ENCODE results near the gene NKPD1. TPM values are rescaled to one million over a fixed set of nuclear protein-coding genes. Genes with fewer than 3 reads are reported as not detected.

Gene NKPD1
- total RNA-seq, 4 donors from 2014 or later, result 0.21 TPM; not detected in 3

- TF ChIP-seq CTCF (IDR thresholded peaks at IDR 0.05) (peak in 2 of 4 experiments; percentile 38 to 66), POLR2A (IDR thresholded peaks at IDR 0.05) (no peak)
- Histone ChIP-seq H3K27me3 (no peaks in the 10 kb centered on the region), H3K36me3 (no peaks in the 10 kb centered on the region), H3K27ac (no peak overlapping the region), H3K4me3 (no peak overlapping the region), H3K9me3 (no peaks in the 10 kb centered on the region), H3K4me1 (no peaks in the 10 kb centered on the region)
- DNase-seq, result peak in 1 of 2 donors; percentile 30
- intact Hi-C loops (cut with DNase I; ENCODE audit: low total_unique reads), result no loop called here
These were observed 39.8 kb upstream of the NKPD1 start for GRCh38 chr19:45200568-45200967.

GRCh38 chr19:45195764-45196163 lies 35.0 kb upstream of the NKPD1 start:
- Histone ChIP-seq H3K27me3 (no peaks in the 10 kb centered on the region), H3K36me3 (no peaks in the 10 kb centered on the region), H3K27ac (no peak overlapping the region), H3K9me3 (no peaks in the 10 kb centered on the region), H3K4me3 (no peak overlapping the region), H3K4me1 (no peaks in the 10 kb centered on the region)
- no peak for DNase-seq
- no peak for TF ChIP-seq CTCF (IDR thresholded peaks at IDR 0.05)
- no peak for TF ChIP-seq POLR2A (IDR thresholded peaks at IDR 0.05)
- intact Hi-C loops (cut with DNase I; ENCODE audit: low total_unique reads), result no loop called here

GRCh38 chr19:45191375-45191774 lies 30.6 kb upstream of the NKPD1 start:
- no peak overlapping the region for H3K27ac ChIP-seq

GRCh38 chr19:45189971-45190370 lies 29.2 kb upstream of the NKPD1 start:
- Histone ChIP-seq H3K36me3 (no peaks in the 10 kb centered on the region), H3K27ac (no peak overlapping the region), H3K27me3 (no peaks in the 10 kb centered on the region), H3K4me3 (no peak overlapping the region), H3K4me1 (no peaks in the 10 kb centered on the region), H3K9me3 (no peaks in the 10 kb centered on the region)
- no peak for TF ChIP-seq CTCF (IDR thresholded peaks at IDR 0.05)
- no peak for TF ChIP-seq POLR2A (IDR thresholded peaks at IDR 0.05)
- DNase-seq, result no peak
- intact Hi-C loops (cut with DNase I; ENCODE audit: low total_unique reads), result no loop called here

More at GRCh38 chr19:45191375-45191774, 30.6 kb upstream of the NKPD1 start:
- Histone ChIP-seq H3K9me3 (no peaks in the 10 kb centered on the region), H3K4me1 (no peaks in the 10 kb centered on the region), H3K27me3 (no peaks in the 10 kb centered on the region), H3K36me3 (no peaks in the 10 kb centered on the region), H3K4me3 (no peak overlapping the region)
- intact Hi-C loops (cut with DNase I; ENCODE audit: low total_unique reads), result no loop called here
- TF ChIP-seq CTCF (IDR thresholded peaks at IDR 0.05) (no peak), POLR2A (IDR thresholded peaks at IDR 0.05) (no peak)
- DNase-seq, result no peak

GRCh38 chr19:45187421-45188100 lies 26.8 kb upstream of the NKPD1 start:
- Histone ChIP-seq H3K36me3 (no peaks in the 10 kb centered on the region), H3K4me3 (no peak overlapping the region), H3K27ac (no peak overlapping the region), H3K27me3 (no peaks in the 10 kb centered on the region), H3K4me1 (no peaks in the 10 kb centered on the region), H3K9me3 (no peaks in the 10 kb centered on the region)
- DNase-seq, result no peak
- TF ChIP-seq CTCF (IDR thresholded peaks at IDR 0.05), result peak in 3 of 4 experiments; percentile 11 to 29 (median 23)
- TF ChIP-seq POLR2A (IDR thresholded peaks at IDR 0.05), result no peak
- intact Hi-C loops (cut with DNase I; ENCODE audit: low total_unique reads), result no loop called here
